Ramos (cell line): ENCODE data around the gene CXCL11.
"Not testable (repeated sequence)": the region's sequence is repeated elsewhere in the genome, so short reads cannot be mapped to it uniquely, and the experiment has no call there.

Experiments used
- in situ Hi-C: fragments of 300-500 bp; cut with MboI; formaldehyde crosslinking; loops from one replicate; pipeline ENCODE4 v1.14.3; 2022; ENCODE audit warnings: low sequenced_read_pairs; ENCODE audit not compliant: unreplicated experiment

The CXCL11 gene

GRCh38 chr4:76007089-76007862, 28.6 kb downstream of the CXCL11 start, which contains the start of gene CXCL9:
Gene CXCL9 (minus strand): TSS chr4:76007509. CDS start chr4:76007449, 60 bp downstream.
- in situ Hi-C loops: loop anchor here (10.0 kb wide), 1 partner anchor 58 kb away; no protein-coding TSS in a partner anchor

GRCh38 chr4:76003620-76004019, 32.2 kb downstream of the CXCL11 start:
- in situ Hi-C loops: loop anchor here (10.0 kb wide), 1 partner anchor 61 kb away; no protein-coding TSS in a partner anchor

GRCh38 chr4:76003035-76003434, 32.8 kb downstream of the CXCL11 start:
- in situ Hi-C loops: loop anchor here (10.0 kb wide), 1 partner anchor 62 kb away; no protein-coding TSS in a partner anchor

DNA sequence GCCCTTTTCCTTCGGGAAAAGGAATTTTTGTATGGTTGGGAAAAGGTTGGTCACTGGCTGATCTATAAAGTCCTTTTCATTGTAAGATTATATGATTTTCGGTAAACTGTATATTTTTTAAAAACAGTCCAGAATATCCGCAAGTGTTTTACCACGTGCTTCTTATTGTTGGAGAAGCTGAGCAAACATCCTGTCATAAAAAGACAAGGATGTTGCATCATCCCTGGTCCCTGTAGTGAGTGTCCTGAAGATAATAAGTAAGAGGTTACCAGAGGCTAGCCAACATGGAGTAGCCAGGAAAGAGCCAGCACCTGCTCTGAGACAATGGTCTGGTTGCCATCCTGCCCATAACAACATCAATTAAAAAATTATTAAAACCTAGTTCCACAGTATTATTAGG, 33.7 kb downstream of the CXCL11 start:
- in situ Hi-C loops: loop anchor here (10.0 kb wide), 1 partner anchor 63 kb away; no protein-coding TSS in a partner anchor

DNA sequence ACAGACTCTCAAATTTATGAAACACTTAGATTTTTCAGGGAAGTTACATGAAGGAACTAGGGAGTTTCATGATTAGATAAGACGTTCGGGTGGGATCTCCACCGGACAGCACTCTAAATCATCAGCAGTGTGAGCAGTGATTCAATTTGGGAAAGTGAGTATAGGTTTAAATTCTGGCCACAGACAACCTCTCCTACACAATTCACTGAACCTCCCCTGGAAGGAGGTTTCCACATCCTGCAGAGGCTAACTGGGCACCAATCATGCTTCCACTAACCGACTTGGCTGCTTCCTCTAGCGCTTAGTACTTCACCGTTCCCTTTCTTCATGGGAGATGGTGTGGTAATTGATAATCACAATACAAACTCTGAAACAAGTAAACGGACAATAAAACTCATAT, 34.2 kb downstream of the CXCL11 start:
- in situ Hi-C loops: loop anchor here (10.0 kb wide), 1 partner anchor 63 kb away; no protein-coding TSS in a partner anchor

GRCh38 chr4:76000279-76000678, 35.6 kb downstream of the CXCL11 start:
- in situ Hi-C loops: loop anchor here (10.0 kb wide), 1 partner anchor 65 kb away; no protein-coding TSS in a partner anchor

GRCh38 chr4:75998525-75999147, 37.2 kb downstream of the CXCL11 start:
- in situ Hi-C loops: not testable (repeated sequence)

DNA sequence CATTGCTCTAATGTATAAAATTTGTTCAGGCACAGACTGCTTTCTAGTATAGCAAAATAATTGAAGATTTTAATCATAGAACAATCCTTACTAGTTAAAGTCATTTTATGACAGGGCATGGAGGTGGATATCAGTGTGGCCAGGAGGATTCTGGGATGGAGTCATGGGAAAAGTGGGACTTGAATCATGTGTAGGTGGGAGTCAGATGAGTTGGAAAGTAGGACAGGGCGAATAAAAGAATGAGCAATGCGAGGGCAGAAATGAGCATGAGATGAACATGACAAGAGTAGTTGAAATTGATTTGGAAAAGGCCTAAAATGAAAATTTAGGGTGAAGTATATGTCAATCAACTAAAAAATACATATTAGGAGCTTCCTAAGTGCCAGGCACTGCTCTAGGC, 37.9 kb downstream of the CXCL11 start:
- in situ Hi-C loops: no loop called here

GRCh38 chr4:75997081-75997480, 38.8 kb downstream of the CXCL11 start:
- in situ Hi-C loops: no loop called here

GRCh38 chr4:75995727-75996126, 40.1 kb downstream of the CXCL11 start:
- in situ Hi-C loops: no loop called here

GRCh38 chr4:75992462-75992861, 43.4 kb downstream of the CXCL11 start:
- in situ Hi-C loops: no loop called here

- in situ Hi-C loops: no loop called here
These were observed 45.9 kb downstream of the CXCL11 start for GRCh38 chr4:75989846-75990528.

- in situ Hi-C loops: no loop called here
These were observed 50.8 kb downstream of the CXCL11 start for GRCh38 chr4:75985116-75985515.
